IMR-90 (cell line): ENCODE data around the gene KRI1. TPM values are rescaled to one million over a fixed set of nuclear protein-coding genes. Genes with fewer than 3 reads are reported as not detected.

Experiments used
- ATAC-seq: fragments of 200-7000 bp; cut with Tn5 transposase; 2 replicates; pipeline ENCODE4 v1.9.1; 2020; ENCODE audit warnings: low read depth, mild to moderate bottlenecking, moderate library complexity
- BruUV-seq: library from RNA; stranded (reverse); fragments of 400-500 nt; replicated peaks from 2 replicates; lab custom pipeline; 2021; lab: Mats Ljungman, UMichigan
- CTCF ChIA-PET: fragments of 300-600 bp; formaldehyde crosslinking; extraction: SDS; loops from one replicate; lab custom pipeline; 2021; ENCODE audit warnings: antibody characterized with exemption; lab: Yijun Ruan, JAX
- POLR2A ChIA-PET: fragments of 300-600 bp; sonication (Branson Sonifier 250); formaldehyde crosslinking; loops from one replicate; lab custom pipeline; 2022; ENCODE audit warnings: antibody characterized with exemption; ENCODE audit not compliant: unreplicated experiment; lab: Charles Lee
- DNase-seq: peaks from one replicate; pipeline ENCODE4 v3.0.0; 2013
- H2AFZ ChIP-seq: replicated peaks from 2 replicates; pipeline ENCODE3; 2013; ENCODE audit warnings: low read length, mild to moderate bottlenecking; ENCODE audit not compliant: poor library complexity
- H2AK5ac ChIP-seq: 2 replicates; pipeline ENCODE4 v1.6.1; 2013; ENCODE audit warnings: low read depth, low read length, inconsistent platforms
- H2AK9ac ChIP-seq: replicated peaks from 2 replicates; pipeline ENCODE3; 2013; ENCODE audit warnings: mild to moderate bottlenecking, low read depth, low read length, moderate library complexity; ENCODE audit not compliant: poor library complexity
- H2BK120ac ChIP-seq: 2 replicates; pipeline ENCODE4 v1.6.1; 2013; ENCODE audit warnings: low read depth, low read length, inconsistent platforms
- H2BK15ac ChIP-seq: 3 replicates; pipeline ENCODE4 v1.6.1; 2013; ENCODE audit warnings: low read depth, low read length, inconsistent platforms
- H2BK20ac ChIP-seq: 2 replicates; pipeline ENCODE4 v1.6.1; 2013; ENCODE audit warnings: low read depth, mild to moderate bottlenecking, inconsistent platforms, low read length, moderate library complexity
- H2BK5ac ChIP-seq: 2 replicates; pipeline ENCODE4 v1.6.1; 2013; ENCODE audit warnings: mild to moderate bottlenecking, low read depth, low read length, inconsistent platforms; ENCODE audit not compliant: poor library complexity, severe bottlenecking
- H3K14ac ChIP-seq: replicated peaks from 2 replicates; pipeline ENCODE4 v1.6.1; 2013; ENCODE audit warnings: low read depth, low read length, inconsistent platforms
- H3K18ac ChIP-seq: 2 replicates; pipeline ENCODE4 v1.6.1; 2013; ENCODE audit warnings: low read depth, low read length, control low read depth
- H3K23ac ChIP-seq: 2 replicates; pipeline ENCODE4 v1.6.1; 2013; ENCODE audit warnings: low read depth, low read length, inconsistent platforms
- H3K27ac ChIP-seq: 2 replicates; pipeline ENCODE4 v1.5.1; 2013; ENCODE audit warnings: mild to moderate bottlenecking, control low read depth, low read length; ENCODE audit not compliant: insufficient read depth
- H3K27me3 ChIP-seq: 2 replicates; pipeline ENCODE4 v1.6.1; 2013; ENCODE audit warnings: low read length; ENCODE audit not compliant: control insufficient read depth, insufficient read depth
- H3K36me3 ChIP-seq: 2 replicates; pipeline ENCODE4 v1.6.1; 2013; ENCODE audit warnings: low read length, mixed read lengths; ENCODE audit not compliant: control insufficient read depth, insufficient read depth
- H3K4ac ChIP-seq: 2 replicates; pipeline ENCODE4 v1.6.1; 2013; ENCODE audit warnings: low read depth, low read length, inconsistent platforms
- H3K4me1 ChIP-seq: 2 replicates; pipeline ENCODE4 v1.6.1; 2013; ENCODE audit warnings: low read length, mixed read lengths; ENCODE audit not compliant: control insufficient read depth, insufficient read depth
- H3K4me2 ChIP-seq: 2 replicates; pipeline ENCODE4 v1.6.1; 2013; ENCODE audit warnings: low read depth, mild to moderate bottlenecking, control low read depth, low read length, moderate library complexity
- H3K4me3 ChIP-seq: 2 replicates; pipeline ENCODE4 v1.5.1; 2013; ENCODE audit warnings: low read depth, mild to moderate bottlenecking, control low read depth, low read length, moderate library complexity; ENCODE audit not compliant: insufficient read depth
- H3K56ac ChIP-seq: 2 replicates; pipeline ENCODE4 v1.6.1; 2013; ENCODE audit warnings: low read length, inconsistent platforms; ENCODE audit not compliant: insufficient read depth; ENCODE audit errors: extremely low read depth
- H3K79me1 ChIP-seq, 2 experiments: 2 replicates each; pipeline ENCODE4 v1.6.1; 2013; ENCODE audit warnings: low read length in 2 of 2, inconsistent platforms in 1 of 2, low read depth in 1 of 2
- H3K9ac ChIP-seq: 2 replicates; pipeline ENCODE4 v1.6.1; 2013; ENCODE audit warnings: low read depth, low read length, control low read depth
- H3K9me1 ChIP-seq: 2 replicates; pipeline ENCODE4 v1.6.1; 2013; ENCODE audit warnings: low read length, inconsistent platforms; ENCODE audit not compliant: insufficient read depth
- H3K9me3 ChIP-seq: 2 replicates; pipeline ENCODE4 v1.6.1; 2013; ENCODE audit warnings: low read length; ENCODE audit not compliant: control insufficient read depth, insufficient read depth
- H4K20me1 ChIP-seq: 2 replicates; pipeline ENCODE4 v1.6.1; 2013; ENCODE audit warnings: low read length, inconsistent platforms; ENCODE audit not compliant: insufficient read depth
- H4K5ac ChIP-seq: 2 replicates; pipeline ENCODE4 v1.6.1; 2013; ENCODE audit warnings: mild to moderate bottlenecking, low read depth, low read length, control low read depth
- H4K8ac ChIP-seq, 2 experiments: 2 replicates each; pipeline ENCODE4 v1.6.1; 2013; ENCODE audit warnings: low read depth in 2 of 2, low read length in 2 of 2, control low read depth in 1 of 2, inconsistent platforms in 1 of 2
- H4K91ac ChIP-seq: 2 replicates; pipeline ENCODE4 v1.6.1; 2013; ENCODE audit warnings: low read depth, low read length, inconsistent platforms; ENCODE audit not compliant: insufficient read depth
- BHLHE40 ChIP-seq: fragments of 150-350 bp; IDR thresholded peaks from 2 replicates; pipeline ENCODE4 v1.6.1; 2016; ENCODE audit warnings: mild to moderate bottlenecking, low read depth, low read length
- CEBPB ChIP-seq: IDR thresholded peaks from 2 replicates; pipeline ENCODE4 v1.6.1; 2012; ENCODE audit warnings: low read depth, low read length, improper control_type of control experiment
- FOS ChIP-seq: fragments of 150-350 bp; IDR thresholded peaks from 2 replicates; pipeline ENCODE4 v1.6.1; 2016; ENCODE audit warnings: low read depth, low read length
- MAFK ChIP-seq: IDR thresholded peaks from 2 replicates; pipeline ENCODE4 v1.6.1; 2012; ENCODE audit warnings: low read depth, low read length, improper control_type of control experiment
- MAZ ChIP-seq: IDR thresholded peaks from 2 replicates; pipeline ENCODE4 v1.6.1; 2012; ENCODE audit warnings: low read depth, mild to moderate bottlenecking, low read length, improper control_type of control experiment, moderate library complexity, borderline replicate concordance
- MXI1 ChIP-seq: IDR thresholded peaks from 2 replicates; pipeline ENCODE4 v1.6.1; 2012; ENCODE audit warnings: low read depth, mild to moderate bottlenecking, low read length, moderate library complexity, borderline replicate concordance
- POLR2A ChIP-seq: IDR thresholded peaks from 2 replicates; pipeline ENCODE4 v1.6.1; 2012; ENCODE audit warnings: mild to moderate bottlenecking, low read depth, low read length
- RCOR1 ChIP-seq: IDR thresholded peaks from 2 replicates; pipeline ENCODE4 v1.6.1; 2012; ENCODE audit warnings: mild to moderate bottlenecking, low read length, improper control_type of control experiment; ENCODE audit not compliant: insufficient replicate concordance
- RFX5 ChIP-seq: IDR thresholded peaks from 2 replicates; pipeline ENCODE4 v1.8.0; 2012; ENCODE audit warnings: low read depth, mild to moderate bottlenecking, low read length, moderate library complexity
- SMC3 ChIP-seq: fragments of 150-350 bp; IDR thresholded peaks from 2 replicates; pipeline ENCODE4 v1.6.1; 2016; ENCODE audit warnings: low read depth, mild to moderate bottlenecking, antibody characterized with exemption, low read length, moderate library complexity
- USF2 ChIP-seq: fragments of 150-350 bp; IDR thresholded peaks from 2 replicates; pipeline ENCODE4 v1.6.1; 2017; ENCODE audit warnings: mild to moderate bottlenecking, antibody characterized with exemption, low read length, low read depth
- WGBS, 2 experiments: methylation state at CpG; one replicate each; pipeline versions ENCODE4 v1.1.5 to v1.1.7; 2013; ENCODE audit warnings: missing lambda C conversion rate in 2 of 2; ENCODE audit not compliant: insufficient read length in 1 of 2; ENCODE audit errors: extremely low coverage in 2 of 2; 5-methylcytosine and 5-hydroxymethylcytosine counted together
- dilution Hi-C: fragments of 300-500 bp; cut with HindIII; formaldehyde crosslinking; loops from one replicate; pipeline ENCODE4 v1.14.3; 2018; ENCODE audit warnings: low sequenced_read_pairs; ENCODE audit not compliant: unreplicated experiment
- in situ Hi-C: fragments of 300-500 bp; cut with MboI; formaldehyde crosslinking; loops from 3 replicates; pipeline ENCODE4 v1.14.3; 2019; ENCODE audit warnings: low sequenced_read_pairs, inconsistent platforms, mixed read lengths
- intact Hi-C: fragments of 100-400 bp; cut with micrococcal nuclease; formaldehyde crosslinking; loops from 2 replicates; pipeline ENCODE4 v1.10.0; 2022
- polyA plus RNA-seq, 3 experiments: library from polyadenylated mRNA; depleted of rRNA; stranded (reverse); fragments of >200 nt; gene quantifications; 2 replicates each; pipeline ENCODE4 v1.2.3, GENCODE V29; 2012; ENCODE audit warnings: low replicate concordance in 1 of 3
- total RNA-seq: library from RNA; depleted of rRNA; stranded (reverse); fragments of >200 nt; gene quantifications from 2 replicates; pipeline ENCODE4 v1.2.3, GENCODE V29; 2012

The KRI1 gene
- total and polyA plus RNA-seq, 2 of the 4 experiments (the other 2 are of a cell fraction): 5.7 to 13.3 TPM

DNA sequence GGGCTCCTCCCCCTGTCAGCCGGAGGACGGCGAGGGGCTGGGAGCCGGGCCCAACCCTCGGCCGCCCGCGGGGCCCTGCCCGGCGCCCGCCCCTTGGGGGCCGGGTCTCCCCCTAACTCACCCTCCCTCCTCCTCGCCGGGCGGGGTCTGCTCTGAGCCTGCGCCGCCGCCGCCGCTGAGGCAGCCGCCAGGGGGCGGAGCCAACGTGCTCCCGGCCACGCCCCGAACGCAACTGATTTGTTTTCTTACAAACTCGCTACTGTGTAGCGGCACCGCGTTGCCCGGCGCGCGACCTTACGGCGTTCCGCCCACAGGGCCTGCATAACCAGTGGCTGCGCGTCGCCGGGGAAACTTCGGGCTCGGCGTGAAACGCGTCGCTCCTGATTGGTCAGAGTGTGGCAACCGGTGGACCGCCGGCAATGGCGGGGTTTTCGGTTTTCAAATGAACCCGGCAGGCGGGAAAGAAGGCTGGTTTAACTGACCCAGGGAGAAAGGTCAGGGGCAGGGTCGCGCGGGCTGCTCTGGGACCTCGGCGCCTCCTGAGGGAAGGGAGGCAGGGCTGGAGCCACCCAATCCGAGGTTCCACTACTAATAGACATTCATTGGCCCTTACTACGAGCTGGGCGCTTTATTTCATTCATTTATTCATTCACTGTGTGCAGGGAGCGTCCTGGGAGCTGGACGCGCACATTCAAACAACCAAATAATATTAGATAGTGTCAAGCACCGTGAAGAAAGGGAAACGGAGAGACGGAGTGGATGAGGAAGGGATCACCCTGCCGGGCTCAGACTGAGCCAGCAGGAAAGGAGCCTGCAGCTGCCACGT is 3.2 kb upstream of the KRI1 start, which contains the start of gene CDKN2D:
Gene CDKN2D, minus strand, starts transcription at position 154 of the 826 bp plus-strand sequence. CDS start 326 bp downstream, outside the sequence.
- Histone ChIP-seq H3K23ac (peak within 1 kb of the TSS; percentile 48; the same call in 1 of the 2 replicates), H2BK15ac (peak within 1 kb of the TSS; percentile 50; the same call in 2 of the 3 replicates), H3K4ac (peak within 1 kb of the TSS; percentile 84), H3K9ac (peak within 1 kb of the TSS; percentile 55), H3K27ac (peak within 1 kb of the TSS; percentile 22; the same call in 1 of the 2 replicates), H4K91ac (peak within 1 kb of the TSS; percentile 79), H2BK5ac (peak within 1 kb of the TSS; percentile 4), H3K79me1 (peaks cover 22 to 41% of the 10 kb centered on the region in 2 experiments), H4K8ac (peak within 1 kb of the TSS; percentile 79 to 93; a peak in 3 of 4 replicates), H3K56ac (peak within 1 kb of the TSS; percentile 86), H3K9me1 (0 out of 2 replicates have a peak, but pooled peaks cover 4% of the 10 kb centered on the region), H2BK20ac (no peak within 1 kb of the TSS), H3K36me3 (no peaks in the 10 kb centered on the region), H3K4me1 (peaks cover 2% of the 10 kb centered on the region), H4K20me1 (no peaks in the 10 kb centered on the region), H3K4me2 (peak within 1 kb of the TSS; percentile 87), H3K14ac (peak within 1 kb of the TSS; percentile 93), H2BK120ac (peak within 1 kb of the TSS; percentile 66), H3K9me3 (no peaks in the 10 kb centered on the region), H4K5ac (no peak within 1 kb of the TSS), H3K27me3 (no peaks in the 10 kb centered on the region), H2AFZ (peak within 1 kb of the TSS; percentile 96), H2AK5ac (peak within 1 kb of the TSS; percentile 83), H3K18ac (no peak within 1 kb of the TSS), H3K4me3 (peak within 1 kb of the TSS; percentile 70), H2AK9ac (peak within 1 kb of the TSS; percentile 93)
- DNase-seq (peak; percentile 99), ATAC-seq (peak; percentile 86)
- POLR2A ChIA-PET: interaction anchor here (0.6 kb wide), 1 partner anchor 89 kb away, joined by 3 read pairs; no protein-coding TSS in a partner anchor
- no TSS peak for BruUV-seq
- TF ChIP-seq MAZ (peak; percentile 98), BHLHE40 (0 out of 2 replicates have a peak, but pooled peaks have one; percentile 37), FOS (peak; percentile 22; the same call in 1 of the 2 replicates), POLR2A (peak; percentile 21; the same call in 1 of the 2 replicates), MXI1 (peak; percentile 88), RFX5 (peak; percentile 96), MAFK (no peak), CEBPB (peak; percentile 56; the same call in 1 of the 2 replicates), USF2 (peak; percentile 15; the same call in 1 of the 2 replicates), RCOR1 (no peak), SMC3 (no peak)
- 0% methylated on average over 16 of the region's 71 CpGs; no CpG with 5 or more reads in 1 of the 2 experiments for WGBS, 2 experiments
- in situ Hi-C loops: no loop called here
- intact Hi-C loops: no loop called here
- CTCF ChIA-PET: no interaction called here
- dilution Hi-C loops: no loop called here
